Measurements from ENCODE around the gene FAM135A.
A peak's percentile ranks its signal among the peaks of the same experiment; 100 is the strongest.

FAM135A gene

GRCh38 chr6:70415660-70416059 is 2.4 kb downstream of the FAM135A start:
- Histone ChIP-seq H3K4me3 (ENCODE audit: low read depth, low read length, poor library complexity, severe bottlenecking) (peak overlapping the region; percentile 74), H3K9me2 (ENCODE audit: low read depth, low read length) (no peaks in the 10 kb centered on the region), H3K27ac (ENCODE audit: low read depth, low read length, poor library complexity, severe bottlenecking) (peak overlapping the region; percentile 20), H3K4me1 (ENCODE audit: insufficient read depth, low read length, severe bottlenecking) (peaks cover 24% of the 10 kb centered on the region), H4K20me1 (ENCODE audit: insufficient read depth, low read length) (no peaks in the 10 kb centered on the region), H3K9ac (ENCODE audit: low read length) (no peak overlapping the region; the same call in 1 of the 2 replicates), H3K79me2 (ENCODE audit: insufficient read depth, low read length) (peaks cover 32% of the 10 kb centered on the region), H3K27me3 (ENCODE audit: insufficient read depth, low read length) (no peaks in the 10 kb centered on the region), H3K36me3 (ENCODE audit: insufficient read depth, low read length) (peaks cover 35% of the 10 kb centered on the region), H2AFZ (ENCODE audit: low read length) (no peak overlapping the region), H3K9me3 (ENCODE audit: low read length) (no peaks in the 10 kb centered on the region), H3F3A (ENCODE audit: insufficient read depth, low read length) (no peaks in the 10 kb centered on the region), H3K4me2 (ENCODE audit: low read length) (peak overlapping the region; percentile 67)
- TF ChIP-seq CTCF (IDR thresholded peaks at IDR 0.05; ENCODE audit: low read length) (no peak), EZH2 (IDR thresholded peaks at IDR 0.05; ENCODE audit: borderline replicate concordance, low read length) (no peak)

- Histone ChIP-seq H2AFZ (ENCODE audit: low read length) (no peak overlapping the region), H3K27ac (ENCODE audit: low read depth, low read length, poor library complexity, severe bottlenecking) (no peak overlapping the region), H3K9me2 (ENCODE audit: low read depth, low read length) (no peaks in the 10 kb centered on the region), H4K20me1 (ENCODE audit: insufficient read depth, low read length) (no peaks in the 10 kb centered on the region), H3K4me1 (ENCODE audit: insufficient read depth, low read length, severe bottlenecking) (no peaks in the 10 kb centered on the region), H3K9me3 (ENCODE audit: low read length) (no peaks in the 10 kb centered on the region), H3K4me3 (ENCODE audit: low read depth, low read length, poor library complexity, severe bottlenecking) (no peak overlapping the region), H3K4me2 (ENCODE audit: low read length) (no peak overlapping the region), H3K79me2 (ENCODE audit: insufficient read depth, low read length) (peaks cover 13% of the 10 kb centered on the region), H3K27me3 (ENCODE audit: insufficient read depth, low read length) (no peaks in the 10 kb centered on the region), H3K9ac (ENCODE audit: low read length) (no peak overlapping the region), H3K36me3 (ENCODE audit: insufficient read depth, low read length) (peaks cover 57% of the 10 kb centered on the region), H3F3A (ENCODE audit: insufficient read depth, low read length) (no peaks in the 10 kb centered on the region)
- TF ChIP-seq EZH2 (IDR thresholded peaks at IDR 0.05; ENCODE audit: borderline replicate concordance, low read length) (no peak), CTCF (IDR thresholded peaks at IDR 0.05; ENCODE audit: low read length) (no peak)
These were observed 8.2 kb downstream of the FAM135A start for GRCh38 chr6:70421509-70421908.

GRCh38 chr6:70423189-70424134 is 10.2 kb downstream of the FAM135A start:
- H3K36me3 ChIP-seq (ENCODE audit: insufficient read depth, low read length) = peaks cover 56% of the 10 kb centered on the region
- no peak overlapping the region for H3K4me2 ChIP-seq (ENCODE audit: low read length)
- no peaks in the 10 kb centered on the region for H3F3A ChIP-seq (ENCODE audit: insufficient read depth, low read length)
- no peaks in the 10 kb centered on the region for H3K4me1 ChIP-seq (ENCODE audit: insufficient read depth, low read length, severe bottlenecking)
- no peak overlapping the region for H3K9ac ChIP-seq (ENCODE audit: low read length)
- H3K9me2 ChIP-seq (ENCODE audit: low read depth, low read length) = no peaks in the 10 kb centered on the region
- no peak overlapping the region for H3K4me3 ChIP-seq (ENCODE audit: low read depth, low read length, poor library complexity, severe bottlenecking)
- peaks cover 9% of the 10 kb centered on the region for H3K79me2 ChIP-seq (ENCODE audit: insufficient read depth, low read length)
- no peaks in the 10 kb centered on the region for H4K20me1 ChIP-seq (ENCODE audit: insufficient read depth, low read length)
- H3K27ac ChIP-seq (ENCODE audit: low read depth, low read length, poor library complexity, severe bottlenecking) = no peak overlapping the region
- TF ChIP-seq CTCF (IDR thresholded peaks at IDR 0.05; ENCODE audit: low read length) (no peak), EZH2 (IDR thresholded peaks at IDR 0.05; ENCODE audit: borderline replicate concordance, low read length) (no peak)
- H3K9me3 ChIP-seq (ENCODE audit: low read length) = no peaks in the 10 kb centered on the region
- H2AFZ ChIP-seq (ENCODE audit: low read length) = no peak overlapping the region
- no peaks in the 10 kb centered on the region for H3K27me3 ChIP-seq (ENCODE audit: insufficient read depth, low read length)

Data from OCI-LY1 (cell line).